C4-2B (cell line): Measurements from ENCODE around the gene LMF2.

Source experiments
- ZFX ChIP-seq: fragments of 450-650 bp; IDR thresholded peaks from 2 replicates; pipeline ENCODE4 v1.6.1; 2017
- TF ChIP-seq, protein P1 (sequence below): fragments of 450-650 bp; conservative IDR thresholded peaks from 2 replicates; pipeline ENCODE4 v1.5.1; 2017; ENCODE audit warnings: mild to moderate bottlenecking

DNA sequence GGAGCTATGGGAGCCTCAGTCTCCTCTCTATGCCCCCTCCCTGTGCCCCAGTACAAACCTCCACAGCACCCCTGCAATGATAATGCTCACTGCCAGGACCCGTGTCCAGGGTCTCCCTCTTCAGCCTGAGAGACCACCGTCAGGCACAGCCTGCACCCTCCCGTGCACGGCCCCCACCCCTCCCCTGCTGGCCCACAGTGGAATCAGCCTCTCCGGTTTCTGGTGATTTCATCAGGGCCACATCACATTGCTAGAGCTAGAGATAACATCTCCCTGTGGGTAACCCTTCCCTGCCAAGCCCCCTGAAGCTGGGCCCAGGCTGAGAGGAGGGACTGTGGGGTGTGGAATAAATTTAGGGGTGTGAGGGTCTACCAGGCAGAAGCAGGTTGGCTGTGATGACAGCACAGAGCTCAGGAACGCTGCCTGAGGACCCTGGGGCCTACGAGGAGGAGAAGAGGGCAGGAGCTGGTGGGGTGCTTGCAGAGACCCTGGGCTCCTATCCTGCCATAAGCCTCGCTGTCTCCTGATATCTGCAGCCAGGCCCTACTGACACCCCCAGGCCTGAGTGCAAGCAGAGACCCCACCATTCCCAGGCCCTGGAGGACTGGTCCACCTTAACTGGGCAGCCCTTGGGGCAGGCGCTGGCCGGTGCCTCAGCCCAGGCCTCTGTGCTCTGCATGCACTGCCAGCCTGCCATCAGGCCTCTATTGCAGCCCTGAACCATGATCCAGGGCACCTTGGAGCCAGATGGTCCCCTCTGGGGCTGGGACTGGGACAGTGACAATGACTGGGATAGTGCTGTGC is 38.2 kb upstream of the LMF2 start, which contains the start of gene KLHDC7B:
- TF ChIP-seq, protein P1, sequence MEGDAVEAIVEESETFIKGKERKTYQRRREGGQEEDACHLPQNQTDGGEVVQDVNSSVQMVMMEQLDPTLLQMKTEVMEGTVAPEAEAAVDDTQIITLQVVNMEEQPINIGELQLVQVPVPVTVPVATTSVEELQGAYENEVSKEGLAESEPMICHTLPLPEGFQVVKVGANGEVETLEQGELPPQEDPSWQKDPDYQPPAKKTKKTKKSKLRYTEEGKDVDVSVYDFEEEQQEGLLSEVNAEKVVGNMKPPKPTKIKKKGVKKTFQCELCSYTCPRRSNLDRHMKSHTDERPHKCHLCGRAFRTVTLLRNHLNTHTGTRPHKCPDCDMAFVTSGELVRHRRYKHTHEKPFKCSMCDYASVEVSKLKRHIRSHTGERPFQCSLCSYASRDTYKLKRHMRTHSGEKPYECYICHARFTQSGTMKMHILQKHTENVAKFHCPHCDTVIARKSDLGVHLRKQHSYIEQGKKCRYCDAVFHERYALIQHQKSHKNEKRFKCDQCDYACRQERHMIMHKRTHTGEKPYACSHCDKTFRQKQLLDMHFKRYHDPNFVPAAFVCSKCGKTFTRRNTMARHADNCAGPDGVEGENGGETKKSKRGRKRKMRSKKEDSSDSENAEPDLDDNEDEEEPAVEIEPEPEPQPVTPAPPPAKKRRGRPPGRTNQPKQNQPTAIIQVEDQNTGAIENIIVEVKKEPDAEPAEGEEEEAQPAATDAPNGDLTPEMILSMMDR, result no peak
- no peak for TF ChIP-seq ZFX
